Heart right ventricle (tissue), 16 donors: ENCODE data around the gene RSAD1. TPM values are rescaled to one million over a fixed set of nuclear protein-coding genes. Genes with fewer than 3 reads are reported as not detected.

Experiments used
- ATAC-seq, 8 donors: fragments of 200-7000 bp; cut with Tn5 transposase; one replicate each; pipeline ENCODE4 v1.9.1; 2020; ENCODE audit warnings: mild to moderate bottlenecking in 8 of 8, moderate library complexity in 8 of 8, moderate number of reproducible peaks in 1 of 8
- DNase-seq, 2 donors: peaks; one replicate each; pipeline ENCODE4 v3.0.0-alpha.2; 2020
- H3K27ac ChIP-seq, 10 donors: fragments of 200-600 bp; sonication (generic) in 2 of 10; one replicate each; pipeline versions ENCODE4 v1.5.0 to v1.8.0; 2020 to 2022; ENCODE audit warnings: mild to moderate bottlenecking in 3 of 10
- H3K27me3 ChIP-seq, 7 donors: fragments of 200-600 bp; one replicate each; pipeline ENCODE4 v1.8.0; 2021 to 2022; ENCODE audit warnings: mild to moderate bottlenecking in 2 of 7
- H3K36me3 ChIP-seq, 9 donors: fragments of 200-600 bp; sonication (generic) in 1 of 9; one replicate each; pipeline versions ENCODE4 v1.5.0 to v1.8.0; 2020 to 2022; ENCODE audit warnings: mild to moderate bottlenecking in 2 of 9
- H3K4me1 ChIP-seq, 9 donors: fragments of 200-600 bp; sonication (generic) in 1 of 9; one replicate each; pipeline versions ENCODE4 v1.5.0 to v1.8.0; 2020 to 2022; ENCODE audit warnings: mild to moderate bottlenecking in 4 of 9
- H3K4me3 ChIP-seq, 10 donors: fragments of 200-600 bp; sonication (generic) in 2 of 10; one replicate each; pipeline versions ENCODE4 v1.5.0 to v1.8.0; 2020 to 2022; ENCODE audit warnings: mild to moderate bottlenecking in 7 of 10, moderate library complexity in 2 of 10
- H3K9me3 ChIP-seq, 11 donors: fragments of 200-600 bp in 10 of 11; sonication (generic) in 2 of 11; one replicate each; pipeline versions ENCODE4 v1.5.0 to v1.8.0; 2013 to 2022; ENCODE audit warnings: mild to moderate bottlenecking in 2 of 11, control low read depth in 1 of 11, moderate library complexity in 1 of 11
- CTCF ChIP-seq, 9 donors: fragments of 200-600 bp; sonication (generic) in 2 of 9; IDR thresholded peaks; one replicate each; pipeline versions ENCODE4 v1.5.0 to v1.8.0; 2021 to 2022; ENCODE audit warnings: antibody characterized with exemption in 9 of 9, mild to moderate bottlenecking in 5 of 9, moderate library complexity in 1 of 9
- WGBS, 2 donors: extraction: QIAGEN DNeasy Blood & Tissue Kit; methylation state at CpG; one replicate each; pipeline ENCODE4 v1.1.7; 2013; ENCODE audit warnings: inconsistent platforms in 1 of 2; 5-methylcytosine and 5-hydroxymethylcytosine counted together
- intact Hi-C, 10 donors: fragments of 100-400 bp; cut with DNase I; formaldehyde crosslinking; loops; one replicate each; pipeline versions ENCODE4 v1.11.1 to v1.14.2; 2022
- polyA plus RNA-seq, 2 donors: library from polyadenylated mRNA; stranded (reverse); fragments of 200-250 nt; gene quantifications; one replicate each; pipeline ENCODE4 v1.2.3, GENCODE V29; 2013
- total RNA-seq, 10 donors: library from RNA; stranded (reverse); fragmentation: NEBNext Ultra II Directional in 3 of 10; extraction: Animal tissue kit (Norgen Biotek cat#: 25700) in 3 of 10; gene quantifications; one replicate each; pipeline versions ENCODE4 v1.2.1 to v1.2.4, GENCODE V29; 2021 to 2023
- donor health status: Arrhythmogenic right ventricular cardiomyopathy.
- donor health status: ischemic (EF 13 %, LVEDD 7.1; RV severe dilation, severe dysfunction).
- donor health status: healthy with polysubstance abuse.
- donor health status: DM: no; HTN: yes; CAD: no.
- donor health status: DM: no; HTN: no; CAD: no.
- donor health status: ischemic (EF 25% LVEDD 6.9; RV normal size, moderate dysfunction).
- donor health status: ischemic (EF 25% LVEDD 5.7; RV mildly dilated, moderate dysfunction).
- donor health status: healthy.
- donor health status: DM: yes; HTN: yes; CAD: no.
- donor health status: Ischemic cardiomyopathy.
- donor health status: ischemic (EF 35%, LVEDD 5.7; RV mildly dilated, moderate dysfunction).
- donor health status: nonischemic (EF 11% LVEDD 7.7; RV severe dilation, severe dysfunction).
- donor health status: DM: yes; HTN: yes; CAD: no.
- donor health status: PGD.
- donor health status: ischemic (EF 29% LVEDD 5.4; RV normal size, mild dysfunction).
- donor health status: nonischemic (EF 23%, LVEDD 6.1; RV moderate dilation, normal function).

Gene RSAD1
- total and polyA plus RNA-seq, 12 donors = 31.8 to 52.3 (median 45.5) TPM

- Histone ChIP-seq H3K27me3 (no peaks in the 10 kb centered on the region), H3K36me3 (peaks cover 0 to 12% (median 0%) of the 10 kb centered on the region in 9 donors), H3K27ac (no peak overlapping the region), H3K9me3 (no peaks in the 10 kb centered on the region), H3K4me1 (peaks cover 0 to 17% (median 10%) of the 10 kb centered on the region in 9 donors), H3K4me3 (no peak overlapping the region)
- 86% methylated on average over 10 of the region's 10 CpGs for WGBS, 2 donors
- DNase-seq = no peak
- peak in 1 of 8 donors; percentile 12 for ATAC-seq
- no peak for TF ChIP-seq CTCF (IDR thresholded peaks at IDR 0.05)
- intact Hi-C loops = no loop called here
Measured at GRCh38 chr17:50440838-50441829, 37.5 kb upstream of the RSAD1 start.

- no peak overlapping the region for H3K4me3 ChIP-seq
- no peaks in the 10 kb centered on the region for H3K27me3 ChIP-seq
- ATAC-seq (peak in 3 of 8 donors; percentile 45 to 63 (median 52)), DNase-seq (no peak)
- H3K36me3 ChIP-seq = peaks cover 0 to 4% (median 0%) of the 10 kb centered on the region in 9 donors
- TF ChIP-seq CTCF (IDR thresholded peaks at IDR 0.05) = no peak
- 21% methylated on average over 3 of the region's 3 CpGs for WGBS, 2 donors
- H3K4me1 ChIP-seq = peaks cover 0 to 28% (median 10%) of the 10 kb centered on the region in 9 donors
- H3K9me3 ChIP-seq = no peaks in the 10 kb centered on the region
- H3K27ac ChIP-seq = no peak overlapping the region
- intact Hi-C loops = no loop called here
Measured at GRCh38 chr17:50443505-50443974, 35.1 kb upstream of the RSAD1 start.

GRCh38 chr17:50444841-50445715 is 33.6 kb upstream of the RSAD1 start:
- TF ChIP-seq CTCF (IDR thresholded peaks at IDR 0.05) = no peak
- intact Hi-C loops = no loop called here
- Histone ChIP-seq H3K4me3 (no peak overlapping the region), H3K9me3 (no peaks in the 10 kb centered on the region), H3K4me1 (peaks cover 0 to 28% (median 11%) of the 10 kb centered on the region in 9 donors), H3K27ac (no peak overlapping the region), H3K36me3 (no peaks in the 10 kb centered on the region), H3K27me3 (no peaks in the 10 kb centered on the region)
- WGBS, 2 donors = 84 to 90% methylated on average over 6 of the region's 6 CpGs
- ATAC-seq (no peak), DNase-seq (no peak)

- no peaks in the 10 kb centered on the region for H3K27me3 ChIP-seq
- no peak for TF ChIP-seq CTCF (IDR thresholded peaks at IDR 0.05)
- H3K9me3 ChIP-seq = no peaks in the 10 kb centered on the region
- peaks cover 0 to 28% (median 11%) of the 10 kb centered on the region in 9 donors for H3K4me1 ChIP-seq
- ATAC-seq = no peak
- intact Hi-C loops = no loop called here
- WGBS, 2 donors = 39 to 53% methylated on average over 1 of the region's 1 CpG
- no peak overlapping the region for H3K4me3 ChIP-seq
- DNase-seq = no peak
- H3K36me3 ChIP-seq = peaks cover 0 to 3% (median 0%) of the 10 kb centered on the region in 9 donors
- no peak overlapping the region for H3K27ac ChIP-seq
Measured at GRCh38 chr17:50445730-50446325, 32.8 kb upstream of the RSAD1 start.
